ENCODE measurements around the gene GPRIN3.

DNA sequence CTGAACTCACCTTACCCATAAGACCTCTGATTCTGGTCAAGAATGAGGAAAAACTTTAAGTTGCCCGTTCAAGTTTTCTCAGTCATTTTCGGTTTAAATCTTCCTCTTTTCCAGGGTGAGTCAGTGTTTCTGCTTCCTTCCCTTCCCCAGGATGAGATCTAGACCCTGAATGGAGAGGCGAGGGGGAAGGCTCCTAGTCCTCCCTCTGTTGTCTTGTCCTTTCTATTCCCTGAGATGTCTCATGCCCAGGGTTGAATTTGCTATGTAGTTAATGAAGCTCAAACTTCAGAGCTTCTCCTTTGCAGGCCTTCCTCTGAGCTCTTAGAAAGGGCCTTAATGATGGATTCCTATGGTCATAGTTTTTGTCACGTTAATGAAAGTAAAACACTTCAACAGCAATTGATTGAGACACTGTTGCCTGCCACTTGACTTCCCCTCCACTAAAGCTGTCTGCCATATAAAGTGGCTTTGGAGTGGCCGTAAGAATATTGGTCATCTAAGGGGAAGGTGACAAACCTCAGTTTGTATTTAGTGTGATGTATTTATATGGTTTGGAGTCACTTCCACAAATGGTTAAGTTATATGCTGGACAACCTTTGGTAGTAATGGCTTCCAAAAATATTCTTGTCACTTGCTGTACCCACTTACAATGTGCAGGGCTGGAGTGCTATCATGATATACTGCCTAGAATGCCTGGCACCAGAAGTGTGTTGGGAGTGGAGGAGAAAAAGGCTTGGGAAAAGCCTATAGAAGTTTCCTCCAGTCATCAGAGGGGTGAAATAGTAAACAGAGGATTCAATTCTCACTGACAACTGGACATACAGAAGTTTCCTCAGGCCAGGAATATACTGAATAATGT, 24.3 kb upstream of the GPRIN3 start:
- TF ChIP-seq REST (tag by site-specific recombination; IDR thresholded peaks at IDR 0.05) (no peak), CTCF (tag by site-specific recombination; IDR thresholded peaks at IDR 0.05) (no peak), ZBTB17 (tag by site-specific recombination; IDR thresholded peaks at IDR 0.05) (no peak), ZNF830 (tag by site-specific recombination; IDR thresholded peaks at IDR 0.05; ENCODE audit: low read depth) (no peak), ZNF184 (tag by site-specific recombination; IDR thresholded peaks at IDR 0.05) (no peak), ZNF341 (tag by site-specific recombination; IDR thresholded peaks at IDR 0.05; ENCODE audit: low read depth) (no peak), ZNF776 (tag by site-specific recombination; IDR thresholded peaks at IDR 0.05; ENCODE audit: borderline replicate concordance) (no peak)
- TF ChIP-seq, protein P1, sequence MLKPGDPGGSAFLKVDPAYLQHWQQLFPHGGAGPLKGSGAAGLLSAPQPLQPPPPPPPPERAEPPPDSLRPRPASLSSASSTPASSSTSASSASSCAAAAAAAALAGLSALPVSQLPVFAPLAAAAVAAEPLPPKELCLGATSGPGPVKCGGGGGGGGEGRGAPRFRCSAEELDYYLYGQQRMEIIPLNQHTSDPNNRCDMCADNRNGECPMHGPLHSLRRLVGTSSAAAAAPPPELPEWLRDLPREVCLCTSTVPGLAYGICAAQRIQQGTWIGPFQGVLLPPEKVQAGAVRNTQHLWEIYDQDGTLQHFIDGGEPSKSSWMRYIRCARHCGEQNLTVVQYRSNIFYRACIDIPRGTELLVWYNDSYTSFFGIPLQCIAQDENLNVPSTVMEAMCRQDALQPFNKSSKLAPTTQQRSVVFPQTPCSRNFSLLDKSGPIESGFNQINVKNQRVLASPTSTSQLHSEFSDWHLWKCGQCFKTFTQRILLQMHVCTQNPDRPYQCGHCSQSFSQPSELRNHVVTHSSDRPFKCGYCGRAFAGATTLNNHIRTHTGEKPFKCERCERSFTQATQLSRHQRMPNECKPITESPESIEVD (tag by site-specific recombination; IDR thresholded peaks at IDR 0.05): no peak

All from HEK293 (cell line).